Kidney epithelial cell (primary cell): Measurements from ENCODE around the gene SWT1. TPM values are rescaled to one million over a fixed set of nuclear protein-coding genes. Genes with fewer than 3 reads are reported as not detected.

Experiments used
- DNase-seq: peaks from one replicate; pipeline ENCODE4 v3.0.0-alpha.2; 2010; ENCODE audit warnings: low read depth
- H3K27me3 ChIP-seq: 2 replicates; pipeline ENCODE4 v1.6.0; 2011; ENCODE audit warnings: low read length; ENCODE audit not compliant: control insufficient read depth, insufficient read depth
- H3K36me3 ChIP-seq: 2 replicates; pipeline ENCODE4 v1.5.1; 2011; ENCODE audit warnings: low read length; ENCODE audit not compliant: control insufficient read depth, insufficient read depth
- H3K4me3 ChIP-seq: 2 replicates; pipeline ENCODE4 v1.5.1; 2011; ENCODE audit warnings: low read depth, mild to moderate bottlenecking, control low read depth, low read length
- CTCF ChIP-seq: IDR thresholded peaks from 2 replicates; pipeline ENCODE4 v1.5.1; 2011; ENCODE audit warnings: mild to moderate bottlenecking, moderate library complexity, low read length, control low read depth, inconsistent platforms; ENCODE audit not compliant: insufficient read depth, poor library complexity, severe bottlenecking
- total RNA-seq: library from RNA; depleted of rRNA; stranded (reverse); fragments of >200 nt; gene quantifications from 2 replicates; pipeline ENCODE4 v1.2.3, GENCODE V29; 2015

SWT1 gene
- total RNA-seq, 1 donor from 2014 or later = 6.2 TPM

GRCh38 chr1:185291652-185292051 lies 134.7 kb downstream of the SWT1 start:
- no peaks in the 10 kb centered on the region for H3K36me3 ChIP-seq
- no peak overlapping the region for H3K4me3 ChIP-seq
- TF ChIP-seq CTCF = no peak
- DNase-seq = no peak
- no peaks in the 10 kb centered on the region for H3K27me3 ChIP-seq

- H3K27me3 ChIP-seq = no peaks in the 10 kb centered on the region
- no peak for TF ChIP-seq CTCF
- no peak for DNase-seq
- H3K4me3 ChIP-seq = no peak overlapping the region
- H3K36me3 ChIP-seq = no peaks in the 10 kb centered on the region
Observed at GRCh38 chr1:185292237-185292636, 135.3 kb downstream of the SWT1 start.

- TF ChIP-seq CTCF = no peak
Observed at GRCh38 chr1:185293967-185294542, 137.1 kb downstream of the SWT1 start.

GRCh38 chr1:185295091-185295490 lies 138.1 kb downstream of the SWT1 start:
- no peaks in the 10 kb centered on the region for H3K36me3 ChIP-seq
- no peaks in the 10 kb centered on the region for H3K27me3 ChIP-seq
- H3K4me3 ChIP-seq = no peak overlapping the region
- no peak for DNase-seq
- no peak for TF ChIP-seq CTCF

More at GRCh38 chr1:185293967-185294542, 137.1 kb downstream of the SWT1 start:
- Histone ChIP-seq H3K36me3 (no peaks in the 10 kb centered on the region), H3K27me3 (no peaks in the 10 kb centered on the region), H3K4me3 (no peak overlapping the region)
- DNase-seq = no peak

GRCh38 chr1:185297982-185298381 lies 141.0 kb downstream of the SWT1 start:
- Histone ChIP-seq H3K36me3 (peaks cover 3% of the 10 kb centered on the region), H3K4me3 (no peak overlapping the region), H3K27me3 (no peaks in the 10 kb centered on the region)
- TF ChIP-seq CTCF = no peak
- DNase-seq = no peak

GRCh38 chr1:185300152-185300551 lies 143.2 kb downstream of the SWT1 start:
- H3K27me3 ChIP-seq = no peaks in the 10 kb centered on the region
- TF ChIP-seq CTCF = no peak
- no peak overlapping the region for H3K4me3 ChIP-seq
- peaks cover 3% of the 10 kb centered on the region for H3K36me3 ChIP-seq
- no peak for DNase-seq
